Stimulated activated CD4-positive, alpha-beta T cell treated with anti-CD3 and anti-CD28 coated beads, Interleukin-4, amount 100 ng/mL, for 48 hours (primary cell): ENCODE measurements around the gene ZMIZ1.

ENCODE experiments used
- DNase-seq, 2 donors: peaks; one replicate each; pipeline ENCODE4 v3.0.0-alpha.2; 2020; ENCODE audit warnings: low read depth in 2 of 2

Gene ZMIZ1

DNA sequence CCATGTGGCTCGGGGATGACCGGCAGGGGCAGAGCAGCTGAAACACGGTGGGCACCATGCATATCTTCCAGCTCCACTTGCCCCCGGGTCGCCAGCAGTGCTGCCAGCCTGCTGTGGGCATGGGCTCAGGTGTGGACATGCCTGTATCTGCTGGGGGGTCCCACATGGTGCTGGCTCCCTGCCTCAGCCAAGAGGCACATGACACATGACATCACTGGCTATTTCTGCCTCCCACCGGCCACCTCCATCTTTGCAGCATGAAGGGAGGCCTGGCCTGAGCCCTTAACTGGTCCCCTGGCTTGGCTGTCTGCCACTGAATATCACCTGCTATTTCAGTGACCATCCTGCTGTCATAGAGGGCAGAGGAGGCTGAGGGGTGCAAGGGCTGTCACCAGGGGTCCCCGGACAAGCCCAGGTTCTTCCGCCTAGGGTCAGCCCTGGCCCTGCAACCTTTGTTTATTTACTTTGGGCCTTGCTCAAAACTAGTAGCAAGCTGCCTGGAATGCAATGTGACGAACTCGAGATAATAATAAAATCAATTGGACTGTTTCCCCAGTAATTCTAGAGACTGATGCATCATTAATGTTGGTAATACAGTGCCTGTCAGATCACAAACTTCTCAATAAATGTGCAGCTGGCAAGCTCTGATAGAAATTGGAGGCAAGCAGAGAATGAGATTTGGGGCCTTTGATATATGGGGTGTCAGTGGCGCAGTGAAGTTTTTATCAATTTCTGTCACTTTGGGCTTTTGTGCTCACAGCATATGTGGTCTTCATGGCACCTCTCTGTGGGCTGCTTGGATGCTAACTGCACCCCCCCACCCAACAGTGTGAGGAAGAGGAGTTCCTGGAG is 28.5 kb downstream of the ZMIZ1 start:
- DNase-seq: no peak

DNA sequence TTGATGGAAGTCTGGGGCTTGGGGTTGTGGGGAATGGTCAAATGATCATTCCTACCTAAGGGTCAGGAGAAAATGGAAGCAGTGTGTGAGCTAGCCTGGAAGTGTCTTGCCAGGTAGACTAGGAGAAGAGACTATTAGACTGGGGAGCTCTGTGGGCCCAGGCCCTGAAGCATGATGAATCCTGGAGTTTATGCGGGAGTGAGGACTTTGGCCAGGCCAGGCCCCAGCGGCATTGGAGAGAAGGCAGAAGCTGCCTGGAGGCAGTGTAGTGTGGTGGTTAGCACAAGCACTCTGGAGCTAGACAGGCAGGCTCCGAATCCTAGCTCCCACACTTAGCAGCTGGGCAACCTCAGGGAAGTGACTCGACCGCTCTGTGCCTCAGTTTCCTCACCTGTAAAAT is 29.3 kb downstream of the ZMIZ1 start:
- no peak for DNase-seq

DNA sequence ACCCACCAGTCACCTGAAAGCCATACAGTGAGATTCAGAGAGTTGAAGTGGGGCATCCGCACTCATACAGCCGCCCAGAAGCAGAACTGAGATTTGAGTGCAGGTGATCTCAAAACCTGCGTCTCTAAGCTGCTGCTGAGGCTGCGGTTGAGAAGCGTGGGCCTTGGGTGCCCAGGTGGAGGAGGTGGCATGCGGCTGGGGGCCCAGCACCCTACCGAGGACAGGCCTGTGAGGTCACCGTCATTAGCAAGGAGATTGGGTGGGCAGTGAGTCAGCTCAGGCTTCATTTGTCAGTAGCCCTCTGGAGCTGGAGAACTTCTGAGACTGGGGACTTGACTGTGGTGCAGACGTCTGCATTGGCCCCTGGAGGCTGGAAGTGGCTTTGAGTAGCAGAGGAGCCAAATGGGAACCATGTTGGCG is 29.8 kb downstream of the ZMIZ1 start:
- no peak for DNase-seq

DNA sequence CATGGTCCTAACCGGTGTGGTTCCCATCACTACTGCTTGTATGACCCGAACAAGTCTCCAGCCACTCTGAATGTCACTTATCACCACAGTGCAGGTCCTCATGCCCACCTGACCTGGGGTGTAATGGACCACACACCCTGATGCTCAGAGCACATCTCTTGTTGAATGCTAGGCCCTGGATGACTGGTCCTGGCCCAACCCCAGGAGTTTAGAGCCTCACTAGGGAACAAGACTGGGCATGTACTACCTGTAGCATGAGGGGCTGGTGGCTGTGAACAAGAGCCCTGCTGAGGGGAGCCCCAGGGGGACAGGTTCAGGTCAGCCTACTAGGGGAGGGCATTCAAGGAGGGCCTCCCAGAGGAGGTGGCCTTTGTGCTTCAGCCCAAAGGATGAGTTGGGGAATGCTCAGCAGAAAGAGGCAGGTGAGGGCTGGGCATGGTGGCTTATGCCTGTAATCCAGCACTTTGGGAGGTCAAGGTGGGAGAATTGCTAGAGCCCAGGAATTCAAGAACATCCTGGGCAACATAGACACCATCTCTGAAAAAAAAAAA is 31.2 kb downstream of the ZMIZ1 start:
- DNase-seq: no peak

DNA sequence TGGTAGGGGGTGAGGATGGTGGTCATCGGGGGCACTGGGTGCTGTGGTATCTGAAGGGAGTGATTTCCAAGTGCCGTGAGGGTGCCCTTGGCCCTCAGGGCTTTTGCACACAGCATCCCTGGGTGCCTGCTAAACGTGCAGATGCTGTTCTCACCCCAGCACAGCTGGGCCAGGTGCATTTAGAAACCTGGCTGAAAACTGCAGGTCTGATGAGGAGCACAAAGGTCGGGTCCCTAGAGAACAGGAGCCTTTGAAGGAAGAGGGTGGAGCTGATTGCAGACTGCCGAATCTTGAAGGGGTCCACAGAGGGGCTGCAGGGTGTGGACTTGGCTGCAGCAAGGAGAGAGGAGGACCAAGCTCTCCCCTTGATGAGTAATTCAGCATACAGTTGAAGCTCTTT is 32.0 kb downstream of the ZMIZ1 start:
- no peak for DNase-seq

DNA sequence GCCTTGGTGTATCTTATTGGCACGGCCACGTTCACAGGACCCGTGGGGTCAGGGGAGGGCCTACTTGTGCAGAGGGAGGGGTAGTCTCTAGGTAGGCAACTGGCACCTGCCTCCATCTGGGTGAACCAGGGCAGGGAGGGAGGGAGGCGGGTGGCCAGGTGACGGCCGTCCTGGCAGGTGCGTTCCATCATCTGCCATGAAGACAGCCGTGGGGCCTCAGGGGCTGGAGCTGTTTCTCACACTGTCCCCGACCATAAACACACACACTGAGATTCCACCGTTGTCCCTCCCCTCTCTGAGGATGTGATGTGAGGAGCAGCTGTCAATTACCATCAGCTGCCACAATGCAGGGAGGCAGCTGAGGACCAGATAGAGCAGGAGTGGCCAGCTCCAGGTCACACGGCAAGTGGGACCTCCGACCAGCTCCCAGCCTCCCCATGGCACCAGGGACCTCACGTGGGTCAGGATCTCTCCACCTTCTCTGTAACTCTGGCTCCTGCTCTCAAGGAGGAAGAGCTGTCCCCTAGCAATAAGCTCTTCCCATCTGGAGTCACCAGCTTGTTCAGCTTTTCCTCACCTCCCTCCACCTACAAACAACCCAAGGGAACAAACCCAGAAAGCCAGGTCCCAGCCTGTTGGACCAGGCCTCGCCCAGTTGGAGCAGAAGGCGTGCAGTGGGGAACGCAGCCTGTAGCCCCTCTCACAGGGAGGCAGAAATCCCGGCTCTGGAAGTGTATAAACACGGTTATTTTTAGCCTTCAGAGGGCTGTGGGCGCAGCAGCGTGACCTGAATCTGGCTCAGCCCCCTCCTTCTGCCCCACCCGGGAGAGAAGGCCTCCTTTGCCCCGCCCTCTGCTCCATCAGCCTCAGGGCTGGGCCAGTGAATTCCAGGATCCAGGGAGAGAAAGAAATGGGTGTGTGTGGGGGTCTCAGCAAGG is 33.1 kb downstream of the ZMIZ1 start:
- DNase-seq: no peak

DNA sequence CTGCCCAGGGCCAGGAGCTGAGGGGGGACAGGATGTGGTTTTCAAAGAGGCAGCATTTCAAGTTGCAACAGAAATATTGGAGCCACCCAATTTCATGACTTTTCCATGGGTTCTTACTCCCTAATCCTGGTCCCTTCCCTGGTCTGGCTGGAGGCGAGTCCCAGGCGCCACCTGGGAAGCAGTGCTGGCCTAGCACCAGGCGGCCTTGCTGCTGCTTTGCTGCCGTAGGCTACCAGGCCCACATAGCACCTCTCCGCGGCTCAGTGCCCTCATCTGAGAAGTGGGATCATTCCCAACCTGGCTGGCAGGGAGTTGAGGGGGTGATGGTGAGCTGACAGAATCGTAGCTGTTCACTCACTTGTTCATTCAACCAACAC is 33.7 kb downstream of the ZMIZ1 start:
- DNase-seq: no peak

DNA sequence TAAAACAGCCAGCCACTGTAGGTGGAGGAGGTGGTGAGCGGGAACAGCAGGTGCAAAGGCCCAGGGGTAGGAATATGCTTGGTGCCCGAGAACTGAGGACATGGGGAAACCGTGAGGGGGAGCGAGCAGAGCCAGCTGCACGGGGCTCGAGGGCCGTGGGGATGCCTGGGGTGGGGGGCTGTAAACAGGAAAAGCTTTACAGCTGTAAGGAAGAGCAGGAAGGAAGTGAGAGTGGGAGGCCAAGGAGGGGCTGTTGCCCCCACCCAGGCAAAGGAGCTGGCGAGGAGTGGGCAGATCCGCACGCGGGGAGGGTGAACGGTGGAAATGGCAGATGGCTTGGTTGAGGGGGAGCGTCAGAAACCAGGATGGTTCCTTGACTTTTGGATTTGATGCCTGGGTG is 34.4 kb downstream of the ZMIZ1 start:
- no peak for DNase-seq

DNA sequence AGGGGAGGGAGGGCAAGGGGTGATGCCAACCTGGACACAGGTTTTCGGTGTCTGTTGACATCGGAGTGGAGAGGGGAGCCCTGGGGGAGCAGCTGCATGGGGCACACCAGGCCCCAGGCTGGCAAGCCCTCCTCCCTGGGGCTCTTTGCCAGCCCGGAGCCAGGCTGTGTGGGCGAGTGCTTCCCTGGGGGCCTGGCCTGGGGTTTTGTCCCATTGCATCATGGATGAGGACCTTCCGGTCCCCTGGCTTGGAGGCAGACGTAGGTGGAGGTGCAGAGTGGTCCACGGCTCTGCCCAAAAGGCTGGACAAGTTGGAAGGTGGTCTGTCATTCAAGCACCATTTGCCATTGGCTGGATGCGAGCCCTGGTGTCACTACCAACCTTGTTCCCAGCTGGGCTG is 34.8 kb downstream of the ZMIZ1 start:
- no peak for DNase-seq

DNA sequence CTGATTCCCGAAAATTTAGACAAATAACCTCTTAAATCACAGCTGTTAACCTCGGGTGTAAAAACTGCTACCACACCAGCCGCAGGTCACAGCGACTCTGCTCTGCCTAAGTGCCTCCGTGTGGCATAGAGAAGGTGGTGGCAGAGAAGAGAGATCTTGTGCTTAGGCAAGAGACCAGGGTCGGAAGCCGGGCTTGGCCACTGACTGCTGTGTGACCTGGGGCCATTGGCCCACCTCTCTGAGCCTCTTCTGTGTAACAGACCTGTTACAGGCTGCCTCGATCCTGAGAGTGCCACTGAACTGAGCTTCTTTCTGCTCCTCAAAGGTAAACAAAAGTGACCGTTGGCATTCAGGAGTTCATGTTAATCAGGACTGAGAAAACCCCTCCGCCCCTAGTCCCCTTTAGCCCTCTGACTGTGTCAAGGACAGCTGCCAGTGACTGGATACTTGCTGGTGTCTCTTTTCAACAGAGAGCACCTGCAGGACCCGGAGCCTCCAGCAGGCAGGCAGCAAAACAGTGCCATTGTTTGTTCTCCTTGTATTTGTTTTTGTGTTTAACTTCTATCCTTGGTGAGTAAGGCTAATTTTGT is 36.5 kb downstream of the ZMIZ1 start:
- DNase-seq: no peak

DNA sequence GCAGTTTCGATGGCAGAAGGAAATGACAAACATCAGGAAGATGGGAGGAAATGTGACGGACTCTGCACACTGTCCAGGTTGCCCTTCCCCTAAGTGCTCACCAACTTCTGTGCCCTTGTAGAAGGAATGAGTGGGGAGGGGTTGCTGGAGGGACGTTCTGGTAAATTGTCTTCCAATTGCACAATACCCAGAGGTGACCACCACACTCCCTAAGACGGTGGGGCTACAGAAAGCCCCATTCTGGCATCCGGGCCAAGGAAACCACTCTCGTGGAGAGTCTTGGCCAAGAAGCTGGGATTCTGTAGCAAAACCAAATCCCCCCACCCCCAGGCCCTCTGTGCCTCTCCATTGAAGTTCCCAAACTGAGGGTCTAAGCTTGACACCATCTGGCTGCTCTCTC is 37.1 kb downstream of the ZMIZ1 start:
- no peak for DNase-seq

DNA sequence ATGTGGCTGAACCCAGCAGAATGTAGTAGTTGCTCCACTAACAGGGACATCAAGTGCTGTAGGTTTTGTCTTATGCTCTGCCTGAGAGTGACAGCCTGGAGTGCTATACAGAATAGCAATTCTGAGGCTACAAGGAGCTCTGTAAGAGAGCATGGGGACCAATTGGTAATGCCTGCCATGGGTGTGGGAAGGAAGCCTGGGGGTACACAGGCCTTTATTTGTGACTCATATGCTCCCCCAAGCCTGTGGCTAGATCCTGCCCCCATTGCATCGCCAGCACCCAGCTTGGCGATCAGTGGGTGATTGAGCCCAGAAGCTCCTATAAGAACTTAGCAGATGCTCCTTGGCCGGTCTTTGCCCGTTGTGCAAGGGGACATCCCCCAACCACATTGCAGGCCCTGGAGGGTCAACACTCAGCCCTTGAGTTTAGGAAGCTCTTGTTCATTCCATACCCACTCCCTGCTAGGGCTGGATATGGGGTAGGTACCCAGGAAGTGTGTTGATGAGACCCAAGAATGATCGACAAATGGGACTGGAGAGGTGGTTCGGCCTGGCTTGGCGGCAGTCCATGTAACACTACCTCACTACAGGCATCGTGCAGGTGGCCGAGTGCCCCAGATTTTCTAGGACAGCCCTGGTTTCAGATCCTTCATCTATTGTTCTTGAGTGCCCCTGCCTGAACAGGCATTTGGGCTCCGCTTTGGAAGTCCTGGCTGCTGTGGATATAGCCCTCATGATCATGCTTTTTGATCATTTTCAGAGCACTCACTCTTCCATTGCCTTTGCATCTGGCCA is 37.7 kb downstream of the ZMIZ1 start:
- DNase-seq: no peak

DNA sequence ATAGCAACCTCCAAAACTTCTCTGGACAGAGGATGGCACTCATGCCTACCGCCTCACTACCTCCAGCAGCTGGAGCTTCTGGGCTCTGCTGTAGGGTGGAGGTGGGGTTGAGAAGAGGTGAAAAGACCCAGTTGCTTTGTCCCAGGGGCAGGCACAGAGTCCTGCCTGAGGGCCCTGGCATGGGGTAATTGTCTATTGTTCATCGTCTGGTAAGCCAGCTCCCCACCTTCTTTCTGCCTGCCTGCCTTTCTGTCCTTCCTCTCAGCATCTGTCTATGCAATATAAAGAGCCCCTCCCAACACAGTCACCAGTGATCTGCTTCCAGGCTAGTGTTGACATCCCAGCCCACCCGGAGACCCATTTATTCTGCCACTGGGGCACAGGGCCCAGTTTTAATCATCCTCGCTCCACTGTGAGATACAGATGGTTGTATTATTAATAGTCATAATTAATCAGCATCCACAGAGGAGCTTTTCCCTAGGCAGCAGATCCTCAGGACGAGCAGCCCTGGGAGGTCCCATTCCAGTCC is 39.0 kb downstream of the ZMIZ1 start:
- DNase-seq: no peak

DNA sequence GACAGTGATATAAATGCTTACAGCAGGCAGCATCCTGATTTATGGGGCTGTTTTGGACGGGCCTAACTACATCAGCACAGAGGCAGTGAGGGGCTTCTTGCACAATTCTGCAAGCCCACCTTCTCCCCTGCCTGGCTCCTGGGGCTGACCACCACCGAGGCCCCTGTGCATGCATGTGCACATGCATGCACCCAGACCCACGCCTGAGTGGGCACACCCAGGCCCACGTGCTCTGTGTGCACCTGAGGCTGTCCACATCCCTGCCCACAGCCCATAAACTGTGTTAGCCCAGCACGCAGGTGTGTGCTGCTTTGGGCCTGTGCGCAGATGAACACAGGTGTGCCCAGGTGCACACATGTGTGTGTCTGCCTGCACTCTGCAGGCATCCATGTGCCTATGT is 40.0 kb downstream of the ZMIZ1 start:
- no peak for DNase-seq

DNA sequence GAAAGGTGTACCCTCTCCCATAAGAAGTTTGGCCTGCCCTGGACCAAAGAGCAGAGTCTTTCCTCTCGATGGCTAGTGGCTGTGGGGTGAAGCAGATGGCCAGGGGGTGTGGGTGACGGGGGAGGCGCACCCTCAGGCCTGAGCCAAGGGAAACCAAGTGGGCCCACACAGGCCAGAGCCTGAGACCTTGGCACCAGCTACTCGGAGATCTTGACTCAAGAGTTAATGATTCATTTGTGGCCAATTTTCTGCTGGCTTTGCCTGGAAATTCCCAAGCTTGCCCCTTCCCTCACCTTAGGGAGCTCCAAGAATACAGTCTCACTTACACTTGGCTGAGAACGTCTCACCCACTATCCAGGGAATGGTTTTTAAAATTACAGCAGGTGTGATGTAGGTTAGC is 42.7 kb downstream of the ZMIZ1 start:
- no peak for DNase-seq

DNA sequence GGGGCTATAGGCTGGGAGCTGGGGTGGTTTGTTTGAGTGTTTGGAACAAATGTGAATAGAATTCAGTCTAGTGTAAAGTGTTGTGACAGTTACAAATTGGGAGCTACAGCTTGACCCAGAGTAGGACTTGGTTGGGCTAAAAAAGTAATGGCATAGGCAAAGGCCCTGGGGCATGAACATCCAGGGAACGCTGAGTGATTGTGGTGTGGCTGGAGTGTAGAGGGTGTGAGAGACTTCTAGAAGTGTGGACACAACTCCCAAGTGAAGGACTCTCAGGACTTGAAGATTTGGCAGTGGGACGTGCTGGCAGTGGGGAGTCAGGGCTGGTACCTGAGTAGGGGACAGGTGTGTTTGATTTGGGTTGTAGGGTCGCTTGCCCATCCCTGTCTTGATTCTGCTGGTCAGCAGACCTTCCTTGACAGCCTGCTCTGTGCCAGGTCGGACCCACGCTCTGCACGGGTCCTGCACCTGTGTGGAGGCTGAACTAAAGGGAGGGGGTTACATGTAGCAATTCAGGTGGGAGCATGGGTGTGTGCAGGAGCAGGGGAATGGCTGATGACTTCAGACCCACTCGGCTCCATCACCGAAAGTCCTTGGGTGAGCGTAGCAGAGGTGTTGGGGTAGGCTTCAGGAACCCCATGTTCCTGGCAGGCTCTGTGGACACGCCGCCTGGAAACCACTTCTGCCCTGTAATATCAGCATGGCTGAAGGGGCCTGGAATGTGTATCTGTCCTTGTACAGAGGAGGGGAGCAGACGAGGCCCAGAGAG is 43.3 kb downstream of the ZMIZ1 start:
- DNase-seq: no peak

DNA sequence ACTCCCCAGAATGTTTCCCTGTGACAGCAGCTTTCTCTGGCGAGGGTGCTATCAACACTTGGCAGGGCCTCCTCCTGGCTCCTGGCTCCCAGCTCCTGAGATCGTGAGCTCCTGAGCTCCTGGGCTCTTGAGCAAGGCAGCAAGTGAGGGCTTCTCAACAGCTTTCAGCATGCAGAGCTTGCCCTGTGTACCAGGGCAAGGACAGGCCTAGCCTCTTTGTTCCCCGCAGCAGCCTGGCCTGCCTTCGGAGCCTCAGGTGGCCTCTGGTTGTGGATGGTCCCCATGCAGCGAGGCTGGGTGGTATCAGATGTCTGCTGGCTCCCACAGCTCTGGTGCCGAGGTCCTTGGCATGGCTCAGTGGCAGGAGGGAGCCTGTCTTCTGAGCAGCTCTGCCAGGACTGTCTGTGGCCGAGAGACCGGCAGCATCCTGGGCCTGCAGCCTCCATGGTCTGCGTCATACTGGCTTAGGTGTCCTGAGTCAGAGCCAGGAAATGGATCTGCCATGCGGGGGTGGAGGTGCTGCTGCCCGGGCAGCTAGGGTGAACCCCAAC is 44.2 kb downstream of the ZMIZ1 start:
- DNase-seq: no peak

DNA sequence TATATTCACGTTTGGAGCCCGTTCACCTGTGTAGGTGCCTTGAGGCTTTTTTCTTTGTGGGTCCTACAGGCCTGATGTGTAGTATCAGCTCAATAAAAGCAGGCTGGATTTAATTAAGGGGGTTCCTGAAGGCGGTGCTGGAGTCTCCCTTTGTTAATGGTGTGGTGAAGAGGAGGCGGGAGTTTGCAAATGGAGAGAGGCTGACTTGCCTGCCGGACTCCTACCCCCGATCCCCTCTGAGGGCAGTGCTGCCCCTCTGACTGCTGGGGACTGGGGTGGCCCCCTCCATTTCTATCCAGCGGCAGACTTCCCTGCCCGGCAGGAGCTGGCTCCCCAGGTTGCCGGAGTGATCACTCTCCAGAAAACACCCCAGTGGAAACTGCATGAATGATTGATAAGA is 45.1 kb downstream of the ZMIZ1 start:
- DNase-seq: no peak

DNA sequence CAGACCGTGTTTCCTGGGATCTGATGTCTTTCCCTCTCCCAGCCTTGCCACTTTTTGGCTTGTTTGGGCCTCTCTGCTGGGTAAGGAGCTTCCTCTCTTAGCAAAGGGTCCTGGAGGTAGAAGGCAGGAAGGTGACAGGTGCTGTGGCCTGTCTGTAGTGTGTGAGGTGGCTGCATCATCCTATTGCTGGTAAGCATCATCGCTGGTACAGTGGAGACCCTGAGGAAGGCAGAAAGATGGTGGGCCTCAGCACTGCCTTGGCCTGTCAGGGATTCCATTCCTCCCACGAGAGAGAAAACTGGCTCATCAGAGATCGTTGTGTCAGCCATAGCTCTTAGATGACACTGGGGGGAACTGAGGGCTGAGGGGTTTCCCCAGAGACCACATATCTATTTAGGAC is 46.5 kb downstream of the ZMIZ1 start:
- no peak for DNase-seq

DNA sequence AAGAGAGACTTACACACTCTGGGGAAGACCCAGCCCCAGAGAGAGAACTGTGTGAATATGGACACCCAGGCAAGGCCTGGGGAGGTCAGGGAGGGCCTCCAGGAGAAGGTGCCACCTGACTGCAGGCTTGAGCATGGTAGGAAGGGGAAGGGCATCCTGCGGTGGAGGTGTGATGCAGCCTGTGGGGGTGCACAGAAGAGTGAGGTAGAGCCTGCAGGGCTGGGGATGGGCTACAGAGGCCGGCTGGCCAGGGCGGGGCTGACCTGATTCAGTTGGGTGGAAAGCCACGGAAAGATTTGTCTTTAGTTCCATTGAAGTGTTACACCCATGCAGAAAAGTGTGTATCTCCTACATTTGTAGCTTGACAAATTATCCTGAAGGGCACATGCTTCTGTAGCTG is 47.6 kb downstream of the ZMIZ1 start:
- DNase-seq: no peak
